HepG2 (cell line): Measurements from ENCODE around the gene SLC16A3. TPM values are rescaled to one million over a fixed set of nuclear protein-coding genes. Genes with fewer than 3 reads are reported as not detected.

Source experiments
- ATAC-seq: fragments of 200-7000 bp; cut with Tn5 transposase; 3 replicates; pipeline ENCODE4 v1.9.1; 2020; ENCODE audit warnings: mild to moderate bottlenecking, moderate library complexity
- BruUV-seq: library from RNA; stranded (reverse); fragments of 400-500 nt; replicated peaks from 2 replicates; lab custom pipeline; 2021; lab: Mats Ljungman, UMichigan
- CTCF ChIA-PET: fragments of 300-600 bp; formaldehyde crosslinking; extraction: SDS; loops from one replicate; lab custom pipeline; 2021; ENCODE audit warnings: low total read pairs, inconsistent platforms, low intra/inter-chr PET ratio; lab: Yijun Ruan, JAX
- POLR2A ChIA-PET: fragments of 350-600 bp; sonication (Branson Sonifier 250); formaldehyde crosslinking; loops from one replicate; lab custom pipeline; 2020; ENCODE audit warnings: antibody characterized with exemption, inconsistent platforms; lab: Yijun Ruan, JAX
- DNase-seq: peaks from one replicate; pipeline ENCODE4 v3.0.0-alpha.2; 2015; ENCODE audit warnings: low spot score
- FAIRE-seq: peaks from 3 replicates; lab custom pipeline; 2011; peaks lifted over from hg19 to GRCh38; lab: Jason Lieb, UNC
- H2AFZ ChIP-seq: one replicate; pipeline ENCODE4 v1.6.1; 2011; ENCODE audit warnings: low read length, inconsistent platforms
- H3K27ac ChIP-seq: fragments of 300-600 bp; 3 replicates; pipeline ENCODE4 v1.8.0; 2011; ENCODE audit warnings: mixed run types, mild to moderate bottlenecking, mixed read lengths, low read length, inconsistent platforms; ENCODE audit not compliant: insufficient read depth; ENCODE audit errors: extremely low read length
- H3K27me3 ChIP-seq, 2 experiments: fragments of 200-600 bp in 1 of 2; 2 replicates in 1 of 2; 3 replicates in 1 of 2; pipeline versions ENCODE4 v1.6.0 to v1.8.0; 2011; ENCODE audit warnings: low read length in 2 of 2, mild to moderate bottlenecking in 2 of 2, moderate library complexity in 2 of 2, inconsistent platforms in 1 of 2; ENCODE audit not compliant: insufficient read depth in 2 of 2, control insufficient read depth in 1 of 2
- H3K36me3 ChIP-seq, 2 experiments: fragments of 200-600 bp in 1 of 2; replicated peaks in 1 of 2; 2 replicates in 1 of 2; 3 replicates in 1 of 2; pipeline versions ENCODE4 v1.5.1 to v1.8.0; 2011; ENCODE audit warnings: low read length in 2 of 2, inconsistent platforms in 1 of 2; ENCODE audit not compliant: insufficient read depth in 2 of 2, control insufficient read depth in 1 of 2
- H3K4me1 ChIP-seq: 2 replicates; pipeline ENCODE4 v1.5.1; 2012; ENCODE audit warnings: low read length, inconsistent platforms; ENCODE audit not compliant: insufficient read depth
- H3K4me2 ChIP-seq: 2 replicates; pipeline ENCODE4 v1.6.0; 2011; ENCODE audit warnings: low read depth, low read length, inconsistent platforms
- H3K4me3 ChIP-seq, 3 experiments: fragments of 200-600 bp in 1 of 3; sonication (generic), shearing (Covaris generic) in 1 of 3; replicated peaks in 1 of 3; 2 replicates each; pipeline ENCODE4 v1.5.1; 2011 to 2016; ENCODE audit warnings: low read length in 3 of 3, inconsistent platforms in 2 of 3, low read depth in 2 of 3, mild to moderate bottlenecking in 2 of 3, control low read depth in 1 of 3, mixed read lengths in 1 of 3; ENCODE audit not compliant: insufficient read depth in 1 of 3
- H3K79me2 ChIP-seq: one replicate; pipeline ENCODE4 v1.6.1; 2011; ENCODE audit warnings: low read length, inconsistent platforms; ENCODE audit not compliant: insufficient read depth
- H3K9ac ChIP-seq: 2 replicates; pipeline ENCODE4 v1.6.0; 2011; ENCODE audit warnings: mild to moderate bottlenecking, low read depth, low read length, inconsistent platforms; ENCODE audit not compliant: insufficient read depth
- H3K9me3 ChIP-seq: 2 replicates; pipeline ENCODE4 v1.5.1; 2012; ENCODE audit warnings: mild to moderate bottlenecking, low read length
- H4K20me1 ChIP-seq: 2 replicates; pipeline ENCODE4 v1.6.0; 2011; ENCODE audit warnings: inconsistent platforms, mild to moderate bottlenecking, low read length, moderate library complexity; ENCODE audit not compliant: insufficient read depth
- AGO1 ChIP-seq: fragments of 200-400 bp; formaldehyde crosslinking; IDR thresholded peaks from 2 replicates; pipeline ENCODE4 v1.6.1; 2017; ENCODE audit warnings: mild to moderate bottlenecking, low read depth, low read length, moderate library complexity; ENCODE audit not compliant: poor library complexity, severe bottlenecking
- CBFB ChIP-seq: sonication (generic); formaldehyde crosslinking; IDR thresholded peaks from 2 replicates; pipeline ENCODE4 v1.4.0; 2020; ENCODE audit warnings: missing genetic modification reagents
- DRAP1 ChIP-seq: IDR thresholded peaks from 2 replicates; pipeline ENCODE4 v1.6.1; 2016; ENCODE audit warnings: missing genetic modification reagents, missing compliant biosample characterization
- HCFC1 ChIP-seq: fragments of 150-350 bp; IDR thresholded peaks from 2 replicates; pipeline ENCODE4 v1.6.1; 2014; ENCODE audit warnings: low read depth, low read length
- KDM5B ChIP-seq: sonication (generic); formaldehyde crosslinking; IDR thresholded peaks from 2 replicates; pipeline ENCODE4 v1.4.0; 2020; ENCODE audit warnings: missing genetic modification reagents, mild to moderate bottlenecking, borderline replicate concordance
- LRRFIP1 ChIP-seq: sonication (generic); formaldehyde crosslinking; conservative IDR thresholded peaks from 2 replicates; pipeline ENCODE4 v1.4.0; 2020; ENCODE audit warnings: missing genetic modification reagents
- POGK ChIP-seq: sonication (generic); formaldehyde crosslinking; conservative IDR thresholded peaks from 2 replicates; pipeline ENCODE4 v1.8.0; 2022; ENCODE audit warnings: mild to moderate bottlenecking, moderate library complexity, missing genetic modification reagents
- PRPF4 ChIP-seq: fragments of 200-400 bp; formaldehyde crosslinking; IDR thresholded peaks from 2 replicates; pipeline ENCODE4 v1.6.1; 2016; ENCODE audit warnings: low read length, low read depth; ENCODE audit not compliant: poor library complexity, severe bottlenecking
- RAD21 ChIP-seq: fragments of 450-650 bp; formaldehyde crosslinking; IDR thresholded peaks from 2 replicates; pipeline ENCODE4 v1.5.0; 2020; ENCODE audit warnings: mild to moderate bottlenecking
- RBM39 ChIP-seq: fragments of 200-400 bp; formaldehyde crosslinking; IDR thresholded peaks from one replicate; pipeline ENCODE4 v1.6.1; 2018; ENCODE audit warnings: antibody characterized with exemption, mild to moderate bottlenecking, low read depth, low read length; ENCODE audit not compliant: poor library complexity, severe bottlenecking
- SMAD1 ChIP-seq: sonication (generic); formaldehyde crosslinking; IDR thresholded peaks from 2 replicates; pipeline ENCODE4 v1.4.0; 2020; ENCODE audit warnings: missing genetic modification reagents, low read depth, mild to moderate bottlenecking, borderline replicate concordance
- SRSF1 ChIP-seq: fragments of 200-400 bp; formaldehyde crosslinking; optimal IDR thresholded peaks from 2 replicates; pipeline ENCODE3; 2017; ENCODE audit warnings: mild to moderate bottlenecking, low read depth, low read length, moderate library complexity
- TEAD2 ChIP-seq: sonication (generic); formaldehyde crosslinking; IDR thresholded peaks from 2 replicates; pipeline ENCODE4 v1.9.0; 2021; ENCODE audit warnings: missing genetic modification reagents
- ZFP41 ChIP-seq: sonication (generic); formaldehyde crosslinking; IDR thresholded peaks from 2 replicates; pipeline ENCODE4 v1.4.0; 2020; ENCODE audit warnings: mild to moderate bottlenecking, missing genetic modification reagents, borderline replicate concordance
- ZNF317 ChIP-seq: sonication (generic); formaldehyde crosslinking; IDR thresholded peaks from 2 replicates; pipeline ENCODE4 v1.5.0; 2020; ENCODE audit warnings: mild to moderate bottlenecking, missing genetic modification reagents
- ZNF563 ChIP-seq: sonication (generic); formaldehyde crosslinking; IDR thresholded peaks from 2 replicates; pipeline ENCODE4 v1.8.0; 2022; ENCODE audit warnings: mild to moderate bottlenecking, moderate library complexity, missing genetic modification reagents
- WGBS: methylation state at CpG from one replicate; pipeline ENCODE4 v1.1.6; 2017; ENCODE audit warnings: low lambda C conversion rate; 5-methylcytosine and 5-hydroxymethylcytosine counted together
- in situ Hi-C: cut with HindIII; loops from 2 replicates; pipeline ENCODE4 v1.10.0; 2017; ENCODE audit warnings: low pct_unique_long_range_greater_than_20kb; ENCODE audit not compliant: extremely low pct_ligation_motif_present
- intact Hi-C: fragments of 100-400 bp; cut with micrococcal nuclease; formaldehyde crosslinking; loops from one replicate; pipeline ENCODE4 v1.10.0; 2022; ENCODE audit not compliant: unreplicated experiment
- polyA plus RNA-seq, 8 experiments: library from polyadenylated mRNA; depleted of rRNA in 3 of 8; stranded (reverse) in 7 of 8; unstranded in 1 of 8; fragments of >200 nt; fragmentation: Illumina TruSeq in 4 of 8; extraction: Trizol in 4 of 8; gene quantifications; 2 replicates each; pipeline versions ENCODE4 v1.2.1 to v1.2.3, GENCODE V29; 2011 to 2016; ENCODE audit warnings: low read depth in 4 of 8, missing spikeins in 1 of 8, mixed read lengths in 1 of 8; ENCODE audit not compliant: insufficient read depth in 1 of 8
- total RNA-seq, 5 experiments: library from RNA; depleted of rRNA; stranded (reverse); fragments of >200 nt; fragmentation: Illumina TruSeq; extraction: Trizol; gene quantifications; 2 replicates each; pipeline ENCODE4 v1.2.3, GENCODE V29; 2016; ENCODE audit warnings: low read depth in 1 of 5

SLC16A3 gene
- total and polyA plus RNA-seq, 2 of the 13 experiments (the other 11 are each of a cell fraction or from before 2014, with no cell fraction given): 242 to 349 TPM

- TF ChIP-seq CBFB (CRISPR knock-in tag) (no peak), DRAP1 (CRISPR knock-in tag) (no peak)
These were observed 15.0 kb downstream of the SLC16A3 start (continued) for GRCh38 chr17:82243648-82244412.

- intact Hi-C loops: loop anchor here (1.0 kb wide), 1 partner anchor 77 kb away; no protein-coding TSS in a partner anchor
- ChIA-PET CTCF (interaction anchor here (1.9 kb wide), 1 partner anchor 77 kb away, joined by 13 read pairs; no protein-coding TSS in a partner anchor), POLR2A (interaction anchor here (0.8 to 7.2 kb wide), 7 partner anchors 8 to 56 kb away, joined by 3 to 89 read pairs (median 5); partner anchors contain the start of gene CCDC57)
- Histone ChIP-seq H3K4me1 (peaks cover 48% of the 10 kb centered on the region), H4K20me1 (peaks cover 71% of the 10 kb centered on the region), H3K27ac (no peak overlapping the region), H2AFZ (no peak overlapping the region), H3K4me3 (no peak overlapping the region), H3K36me3 (peaks cover 45 to 63% of the 10 kb centered on the region in 2 experiments), H3K27me3 (no peaks in the 10 kb centered on the region), H3K79me2 (no peaks in the 10 kb centered on the region), H3K4me2 (no peak overlapping the region), H3K9ac (no peak overlapping the region), H3K9me3 (no peaks in the 10 kb centered on the region)
- in situ Hi-C loops: loop anchor here (5.0 kb wide), 1 partner anchor 78 kb away; no protein-coding TSS in a partner anchor
- DNase-seq: no peak
- BruUV-seq: no TSS peak
- FAIRE-seq: peak; percentile 84
- ATAC-seq: no peak
- 94% methylated on average over 39 of the region's 39 CpGs for WGBS
- peak; percentile 16; the same call in 1 of the 2 replicates for TF ChIP-seq KDM5B (CRISPR knock-in tag)
- no peak for TF ChIP-seq SMAD1 (CRISPR knock-in tag)
- TF ChIP-seq AGO1: peak; percentile 92
- no peak for TF ChIP-seq TEAD2
- TF ChIP-seq POGK: no peak
- peak; percentile 50 for TF ChIP-seq PRPF4
- no peak for TF ChIP-seq ZFP41
- no peak for TF ChIP-seq SRSF1
- TF ChIP-seq HCFC1: no peak
- peak; percentile 21 for TF ChIP-seq RBM39
- TF ChIP-seq RAD21: peak; percentile 71
- TF ChIP-seq ZNF317 (CRISPR knock-in tag): no peak
- no peak for TF ChIP-seq ZNF563 (CRISPR knock-in tag)
- no peak for TF ChIP-seq LRRFIP1
These were observed 15.7 kb downstream of the SLC16A3 start for GRCh38 chr17:82244413-82245133.
